Measurements from ENCODE around the gene RDH8. TPM values are rescaled to one million over a fixed set of nuclear protein-coding genes. Genes with fewer than 3 reads are reported as not detected.
"Not testable (repeated sequence)": the region's sequence is repeated elsewhere in the genome, so short reads cannot be mapped to it uniquely, and the experiment has no call there.

Gene RDH8
- total and polyA plus RNA-seq, 2 of the 8 experiments (the other 6 are each of a cell fraction or from before 2014, with no cell fraction given) = 0.38 TPM; not detected in 1

DNA sequence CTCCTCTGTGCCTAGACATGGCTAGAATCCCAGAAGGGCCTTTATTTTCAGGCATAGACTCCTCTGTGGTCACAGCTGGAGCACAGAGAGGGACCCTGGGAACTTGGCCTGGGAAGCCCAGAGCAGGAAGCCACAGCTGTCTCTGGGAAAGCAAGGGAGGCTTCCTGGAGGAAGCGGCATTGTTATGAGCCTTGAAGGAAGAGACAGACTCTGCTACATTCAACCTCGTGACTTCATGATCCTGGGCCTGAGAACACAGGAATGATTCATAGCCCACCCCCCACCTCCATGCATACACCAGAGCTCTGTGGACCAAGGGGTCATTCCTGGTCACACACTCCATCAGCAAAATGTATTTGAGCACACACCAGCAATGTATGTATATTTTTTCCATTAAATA is 8.6 kb downstream of the RDH8 start (continued):
- TF ChIP-seq BRCA1 (IDR thresholded peaks at IDR 0.05; ENCODE audit: low read depth, low read length) = no peak
- TF ChIP-seq BACH1 (IDR thresholded peaks at IDR 0.05; ENCODE audit: low read length) = no peak
- TF ChIP-seq NANOG (IDR thresholded peaks at IDR 0.05; ENCODE audit: insufficient read depth, low read depth, low read length, poor library complexity, severe bottlenecking) = no peak
- no peak for TF ChIP-seq JUN (IDR thresholded peaks at IDR 0.05; ENCODE audit: low read depth, low read length)
- TF ChIP-seq SP4 (IDR thresholded peaks at IDR 0.05; ENCODE audit: low read length) = no peak

DNA sequence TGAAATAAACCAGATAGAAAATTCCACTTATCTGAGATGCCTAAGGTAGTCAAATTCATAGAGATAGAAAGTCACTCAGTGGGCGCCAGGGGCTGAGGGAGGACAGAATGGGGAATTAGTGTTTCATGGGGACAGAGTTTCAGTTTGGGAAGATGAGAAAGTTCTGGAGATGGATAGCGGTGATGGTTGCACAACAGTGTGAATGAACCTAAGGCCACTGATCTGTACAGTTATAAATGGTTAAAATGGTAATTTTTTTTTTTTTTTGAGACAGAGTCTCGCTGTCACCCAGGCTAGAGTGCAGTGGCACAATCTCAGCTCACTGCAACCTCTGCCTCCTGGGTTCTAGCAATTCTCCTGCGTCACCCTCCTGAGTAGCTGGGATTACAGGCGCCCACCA is 9.8 kb downstream of the RDH8 start:
- H3K14ac ChIP-seq (ENCODE audit: insufficient read length); H4K91ac ChIP-seq (replicated peaks; ENCODE audit: insufficient read length, low read length); H4K20me1 ChIP-seq (replicated peaks in 1 of 2; ENCODE audit: control insufficient read depth in 1 of 2, insufficient read depth in 2 of 2, low read length in 2 of 2); H2BK20ac ChIP-seq (ENCODE audit: low read length); H3K18ac ChIP-seq (ENCODE audit: extremely low read depth, low read length); POLR2A ChIA-PET (ENCODE audit: partially characterized antibody); H2BK15ac ChIP-seq (ENCODE audit: low read length); H3K23ac ChIP-seq (ENCODE audit: insufficient read length); H3K79me1 ChIP-seq (ENCODE audit: low read depth, low read length); H3K4me1 ChIP-seq (replicated peaks in 1 of 4; ENCODE audit: control insufficient read depth in 3 of 4, insufficient read depth in 4 of 4, low read length in 3 of 4); H3K4me2 ChIP-seq (ENCODE audit: insufficient read depth in 1 of 2, low read depth in 2 of 2, low read length in 2 of 2); H3K23me2 ChIP-seq (ENCODE audit: low read depth, low read length); H4K5ac ChIP-seq (ENCODE audit: insufficient read length, low read depth, low read length); H4K8ac ChIP-seq (ENCODE audit: extremely low read depth, insufficient read depth, low read length); H3K36me3 ChIP-seq (ENCODE audit: control insufficient read depth in 2 of 4, insufficient read depth in 4 of 4, low read length in 3 of 4); H2BK12ac ChIP-seq (ENCODE audit: low read depth, low read length); H3K27ac ChIP-seq (ENCODE audit: low read depth, low read length); DNase-seq (ENCODE audit: low read depth in 1 of 2, low spot score in 2 of 2); H2AFZ ChIP-seq (ENCODE audit: low read length); H3K56ac ChIP-seq (replicated peaks; ENCODE audit: insufficient read length, low read depth, low read length); H2AK5ac ChIP-seq (ENCODE audit: low read depth, low read length); H3K4me3 ChIP-seq (ENCODE audit: extremely low read depth in 1 of 4, insufficient read depth in 2 of 4, low read depth in 3 of 4, low read length in 4 of 4); H3K4ac ChIP-seq (replicated peaks; ENCODE audit: insufficient read length, low read depth, low read length); H2BK5ac ChIP-seq (ENCODE audit: low read depth, low read length); H2BK120ac ChIP-seq (replicated peaks; ENCODE audit: low read depth, low read length); H3K79me2 ChIP-seq (ENCODE audit: control insufficient read depth in 1 of 2, insufficient read depth in 2 of 2, low read length in 2 of 2); FAIRE-seq; H3K9ac ChIP-seq (replicated peaks in 1 of 4; ENCODE audit: extremely low read depth in 1 of 4, low read depth in 3 of 4, low read length in 3 of 4); H3K27me3 ChIP-seq (replicated peaks in 1 of 4; ENCODE audit: control insufficient read depth in 3 of 4, extremely low read depth in 1 of 4, insufficient read depth in 3 of 4, low read length in 3 of 4); H3K9me3 ChIP-seq (ENCODE audit: insufficient read depth in 2 of 2, low read depth in 1 of 2, low read length in 1 of 2): not testable (repeated sequence)
- CTCF ChIA-PET (ENCODE audit: partially characterized antibody) = interaction anchor here (0.6 to 8.8 kb wide), 3 partner anchors 22 to 91 kb away, joined by 3 to 45 read pairs (median 3); no protein-coding TSS in a partner anchor
- 96% methylated on average over 5 of the region's 5 CpGs; no CpG with 5 or more reads in 1 of the 2 experiments for WGBS, 2 experiments (ENCODE audit: extremely low coverage in 1 of 2, insufficient coverage in 1 of 2, insufficient read length in 1 of 2, insufficient replicate concordance in 2 of 2, low coverage in 1 of 2, low lambda C conversion rate in 2 of 2, missing lambda C conversion rate in 1 of 2)

All from H1 (cell line).